ENCODE results near the gene PRPF6. TPM values are rescaled to one million over a fixed set of nuclear protein-coding genes. Genes with fewer than 3 reads are reported as not detected.

PRPF6 gene
- total RNA-seq, 6 donors from 2014 or later = 60.5 to 113 (median 68.0) TPM

DNA sequence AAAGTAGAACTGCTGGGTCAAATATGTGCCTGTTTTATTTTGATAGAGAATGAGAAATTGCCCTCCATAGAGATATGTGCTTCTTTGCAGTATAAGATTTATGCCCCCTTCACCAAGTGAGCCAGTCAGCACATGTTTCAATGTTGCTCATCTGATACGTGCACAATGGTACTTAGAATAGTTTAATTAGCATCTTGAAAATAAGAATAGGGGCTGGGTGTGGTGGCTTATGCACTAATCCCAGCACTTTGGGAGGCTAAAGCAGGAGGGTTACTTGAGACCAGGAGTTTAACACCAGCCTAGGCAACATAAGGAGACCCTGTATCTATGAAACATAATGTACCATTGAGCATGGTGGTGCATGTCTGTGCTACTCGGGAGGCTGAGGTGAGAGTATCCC is 34.7 kb downstream of the PRPF6 start:
- no peak for ATAC-seq (ENCODE audit: low FRiP score in 2 of 2)
- TF ChIP-seq EP300 (IDR thresholded peaks at IDR 0.05) (no peak), POLR2A (IDR thresholded peaks at IDR 0.05) (no peak), POLR2AphosphoS5 (IDR thresholded peaks at IDR 0.05) (no peak)
- TF ChIP-seq, protein P1, sequence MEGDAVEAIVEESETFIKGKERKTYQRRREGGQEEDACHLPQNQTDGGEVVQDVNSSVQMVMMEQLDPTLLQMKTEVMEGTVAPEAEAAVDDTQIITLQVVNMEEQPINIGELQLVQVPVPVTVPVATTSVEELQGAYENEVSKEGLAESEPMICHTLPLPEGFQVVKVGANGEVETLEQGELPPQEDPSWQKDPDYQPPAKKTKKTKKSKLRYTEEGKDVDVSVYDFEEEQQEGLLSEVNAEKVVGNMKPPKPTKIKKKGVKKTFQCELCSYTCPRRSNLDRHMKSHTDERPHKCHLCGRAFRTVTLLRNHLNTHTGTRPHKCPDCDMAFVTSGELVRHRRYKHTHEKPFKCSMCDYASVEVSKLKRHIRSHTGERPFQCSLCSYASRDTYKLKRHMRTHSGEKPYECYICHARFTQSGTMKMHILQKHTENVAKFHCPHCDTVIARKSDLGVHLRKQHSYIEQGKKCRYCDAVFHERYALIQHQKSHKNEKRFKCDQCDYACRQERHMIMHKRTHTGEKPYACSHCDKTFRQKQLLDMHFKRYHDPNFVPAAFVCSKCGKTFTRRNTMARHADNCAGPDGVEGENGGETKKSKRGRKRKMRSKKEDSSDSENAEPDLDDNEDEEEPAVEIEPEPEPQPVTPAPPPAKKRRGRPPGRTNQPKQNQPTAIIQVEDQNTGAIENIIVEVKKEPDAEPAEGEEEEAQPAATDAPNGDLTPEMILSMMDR (IDR thresholded peaks at IDR 0.05) = no peak
- no peaks in the 10 kb centered on the region for H3K9me3 ChIP-seq
- no peak overlapping the region for H3K4me3 ChIP-seq
- WGBS, 2 donors = 91 to 92% methylated on average over 2 of the region's 2 CpGs
- peaks cover 21 to 91% (median 63%) of the 10 kb centered on the region in 4 donors for H3K36me3 ChIP-seq
- DNase-seq = no peak
- H3K27ac ChIP-seq = no peak overlapping the region
- no peaks in the 10 kb centered on the region for H3K4me1 ChIP-seq
- no peaks in the 10 kb centered on the region for H3K27me3 ChIP-seq

DNA sequence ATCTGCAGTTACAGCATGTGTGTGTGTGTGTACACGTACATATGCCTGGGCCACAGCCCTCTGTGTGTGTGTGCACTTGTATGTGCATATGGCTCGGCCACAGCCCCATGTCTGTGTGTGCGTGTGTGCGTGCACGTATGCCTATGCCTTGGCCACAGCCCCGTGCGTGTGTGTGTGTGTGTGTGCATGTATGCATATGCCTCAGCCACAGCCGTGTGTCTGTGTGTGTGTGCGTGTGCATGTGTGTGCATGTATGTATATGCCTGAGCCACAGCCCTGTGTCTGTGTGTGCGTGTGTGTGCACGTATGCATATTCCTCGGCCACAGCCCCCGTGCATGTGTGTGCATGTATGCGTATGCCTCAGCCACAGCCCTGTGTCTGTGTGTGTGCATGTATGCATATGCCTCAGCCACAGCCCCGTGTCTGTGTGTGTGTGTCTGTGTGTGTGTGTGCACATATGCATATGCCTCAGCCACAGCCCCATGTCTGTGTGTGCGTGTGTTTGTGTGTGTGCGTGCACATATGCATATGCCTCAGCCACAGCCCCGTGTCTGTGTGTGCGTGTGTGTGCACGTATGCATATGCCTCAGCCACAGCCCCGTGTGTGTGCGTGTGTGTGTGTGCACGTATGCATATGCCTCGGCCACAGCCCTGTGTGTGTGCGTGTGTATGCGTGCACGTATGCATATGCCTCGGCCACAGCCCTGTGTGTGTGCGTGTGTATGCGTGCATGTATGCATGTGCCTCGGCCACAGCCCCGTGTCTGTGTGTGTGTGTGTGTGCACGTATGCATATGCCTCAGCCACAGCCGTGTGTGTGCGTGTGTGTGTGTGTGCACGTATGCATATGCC is 40.4 kb downstream of the PRPF6 start:
- peak in 1 of 2 donors; percentile 7 for ATAC-seq (ENCODE audit: low FRiP score in 2 of 2)
- no peak for DNase-seq
- no peak for TF ChIP-seq POLR2AphosphoS5 (IDR thresholded peaks at IDR 0.05)
- TF ChIP-seq, protein P1 (IDR thresholded peaks at IDR 0.05) = no peak
- no peak for TF ChIP-seq POLR2A (IDR thresholded peaks at IDR 0.05)
- no peak for TF ChIP-seq EP300 (IDR thresholded peaks at IDR 0.05)
- no peaks in the 10 kb centered on the region for H3K4me1 ChIP-seq
- H3K27ac ChIP-seq = no peak overlapping the region
- no peak overlapping the region for H3K4me3 ChIP-seq
- no peaks in the 10 kb centered on the region for H3K9me3 ChIP-seq
- H3K27me3 ChIP-seq = no peaks in the 10 kb centered on the region
- WGBS, 2 donors = 89 to 93% methylated on average over 19 to 35 of the region's 36 CpGs
- peaks cover 42 to 97% (median 86%) of the 10 kb centered on the region in 4 donors for H3K36me3 ChIP-seq

DNA sequence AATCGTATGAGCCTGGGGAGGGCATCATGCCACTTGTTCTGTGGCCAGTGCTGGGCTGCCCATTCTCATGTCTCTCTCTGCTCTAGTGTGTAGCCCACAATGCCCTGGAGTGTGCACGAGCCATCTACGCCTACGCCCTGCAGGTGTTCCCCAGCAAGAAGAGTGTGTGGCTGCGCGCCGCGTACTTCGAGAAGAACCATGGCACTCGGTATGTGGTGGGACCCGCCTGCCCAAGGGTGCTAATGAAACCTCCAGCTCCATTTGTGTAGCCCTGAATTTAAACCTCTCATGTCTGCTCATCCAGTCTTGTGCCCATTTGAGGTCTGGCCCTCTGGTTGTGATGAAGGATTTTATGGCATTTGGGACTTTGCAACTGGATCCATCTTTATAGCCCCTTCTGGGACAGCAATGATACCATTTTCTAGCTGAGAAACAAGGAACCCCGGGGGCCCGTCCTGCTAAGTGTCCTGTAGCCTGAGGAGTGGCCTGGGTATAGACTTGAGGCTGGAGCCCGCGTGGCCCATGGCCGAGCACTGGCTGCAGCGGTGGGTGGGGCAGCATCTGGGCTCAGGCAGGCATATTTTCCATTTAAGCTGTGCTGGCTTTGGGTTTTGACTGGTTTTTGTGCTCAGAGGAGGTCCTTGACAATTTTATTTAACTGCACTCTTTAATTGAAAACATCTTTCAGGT is 41.9 kb downstream of the PRPF6 start:
- H3K36me3 ChIP-seq = peaks cover 50 to 97% (median 88%) of the 10 kb centered on the region in 4 donors
- no peaks in the 10 kb centered on the region for H3K9me3 ChIP-seq
- DNase-seq (no peak), ATAC-seq (ENCODE audit: low FRiP score in 2 of 2) (no peak)
- H3K4me1 ChIP-seq = no peaks in the 10 kb centered on the region
- H3K27me3 ChIP-seq = no peaks in the 10 kb centered on the region
- no peak overlapping the region for H3K27ac ChIP-seq
- WGBS, 2 donors = 97 to 98% methylated on average over 17 of the region's 17 CpGs
- no peak overlapping the region for H3K4me3 ChIP-seq
- TF ChIP-seq POLR2A (IDR thresholded peaks at IDR 0.05) (no peak), EP300 (IDR thresholded peaks at IDR 0.05) (no peak)
- TF ChIP-seq, protein P1 (IDR thresholded peaks at IDR 0.05) = no peak

DNA sequence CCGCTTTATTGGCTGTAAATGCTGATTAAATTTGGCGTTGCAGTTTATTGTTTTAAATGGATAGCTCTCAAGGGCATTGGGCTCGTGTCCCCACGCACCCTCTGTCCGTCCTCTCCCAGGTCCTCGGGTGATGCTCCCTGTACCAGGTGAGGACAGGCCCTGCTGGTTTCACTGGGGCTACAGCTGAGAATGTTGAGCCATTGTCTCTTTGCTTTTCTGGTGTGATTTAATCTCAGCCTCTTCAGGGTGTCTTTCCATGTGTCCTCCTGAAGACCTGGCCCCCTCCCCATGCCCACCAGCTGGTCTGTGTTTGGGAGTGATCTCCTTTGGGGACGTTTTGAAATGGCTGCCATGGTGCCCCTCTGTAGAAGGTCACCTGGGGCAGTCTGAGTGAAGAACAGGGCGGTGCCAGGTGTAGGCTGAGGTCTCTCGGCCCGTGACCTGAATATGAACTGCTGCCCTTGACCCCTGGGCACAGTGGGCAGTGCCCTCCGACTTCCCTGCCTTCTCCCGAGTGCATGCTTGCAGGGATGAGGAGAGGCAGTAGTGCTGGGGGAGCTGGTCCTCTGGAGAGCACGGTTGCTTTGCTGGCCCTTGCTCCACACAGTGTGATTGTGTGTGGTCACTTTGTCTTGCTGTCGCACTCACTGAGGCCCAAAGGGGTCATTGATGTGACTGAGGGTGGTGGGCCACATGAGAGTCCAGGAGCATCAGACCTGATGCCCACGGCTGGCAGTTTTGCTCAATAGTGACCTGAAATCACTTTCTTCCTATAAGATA is 42.6 kb downstream of the PRPF6 start:
- TF ChIP-seq POLR2A (IDR thresholded peaks at IDR 0.05) (no peak), POLR2AphosphoS5 (IDR thresholded peaks at IDR 0.05) (no peak), EP300 (IDR thresholded peaks at IDR 0.05) (no peak)
- TF ChIP-seq, protein P1 (IDR thresholded peaks at IDR 0.05) = no peak
- DNase-seq (no peak), ATAC-seq (ENCODE audit: low FRiP score in 2 of 2) (no peak)
- Histone ChIP-seq H3K4me3 (no peak overlapping the region), H3K9me3 (no peaks in the 10 kb centered on the region), H3K36me3 (peaks cover 46 to 97% (median 88%) of the 10 kb centered on the region in 4 donors), H3K27ac (no peak overlapping the region), H3K27me3 (no peaks in the 10 kb centered on the region), H3K4me1 (no peaks in the 10 kb centered on the region)
- WGBS, 2 donors = 91 to 96% methylated on average over 10 to 15 of the region's 15 CpGs

Measured in upper lobe of left lung (tissue), 6 donors.